ENCODE results near the gene DNAJC7. TPM values are rescaled to one million over a fixed set of nuclear protein-coding genes. Genes with fewer than 3 reads are reported as not detected.
A peak's percentile ranks its signal among the peaks of the same experiment; 100 is the strongest.
"Not testable (repeated sequence)": the region's sequence is repeated elsewhere in the genome, so short reads cannot be mapped to it uniquely, and the experiment has no call there.

The DNAJC7 gene
- total RNA-seq, 2 experiments from 2014 or later: 74.5 to 76.3 TPM

GRCh38 chr17:42019509-42020404, 2.5 kb upstream of the DNAJC7 start, which contains the start of gene NKIRAS2:
Gene NKIRAS2, plus strand, starts transcription at chr17:42020090. Its CDS starts 1,488 bp downstream, at chr17:42021578.
- intact Hi-C loops (cut with micrococcal nuclease): loop anchor here (5.0 kb wide), 2 partner anchors 102 to 293 kb away; partner anchors contain the start of gene ACLY
- Mint-ChIP-seq H3K4me3 (peak within 1 kb of the TSS; percentile 91), H3K9me3 (no peaks in the 10 kb centered on the region), H3K27ac (peak within 1 kb of the TSS; percentile 78), H3K27me3 (ENCODE audit: low read depth) (no peaks in the 10 kb centered on the region), H3K36me3 (ENCODE audit: low read depth) (peaks cover 24% of the 10 kb centered on the region), H3K4me1 (ENCODE audit: low read depth) (peaks cover 58% of the 10 kb centered on the region)
- peak; percentile 96 for DNase-seq
- CTCF ChIA-PET: interaction anchor here (0.9 to 12.7 kb wide), 15 partner anchors 8 to 98 kb away, joined by 3 to 117 read pairs (median 3); partner anchors contain the start of genes CNP, DHX58 and ZNF385C

GRCh38 chr17:42018988-42019387, 1.7 kb upstream of the DNAJC7 start:
- H3K9me3 Mint-ChIP-seq: no peaks in the 10 kb centered on the region
- H3K27me3 Mint-ChIP-seq (ENCODE audit: low read depth): no peaks in the 10 kb centered on the region
- peaks cover 20% of the 10 kb centered on the region for H3K36me3 Mint-ChIP-seq (ENCODE audit: low read depth)
- intact Hi-C loops (cut with micrococcal nuclease): loop anchor here (5.0 kb wide), 2 partner anchors 102 to 293 kb away; partner anchors contain the start of gene ACLY
- peaks cover 53% of the 10 kb centered on the region for H3K4me1 Mint-ChIP-seq (ENCODE audit: low read depth)
- H3K4me3 Mint-ChIP-seq: peak overlapping the region; percentile 91
- CTCF ChIA-PET: interaction anchor here (1.0 to 12.7 kb wide), 4 partner anchors 14 to 387 kb away, joined by 3 to 117 read pairs (median 3); partner anchors contain the start of gene CNP
- no peak overlapping the region for H3K27ac Mint-ChIP-seq
- DNase-seq: no peak

DNA sequence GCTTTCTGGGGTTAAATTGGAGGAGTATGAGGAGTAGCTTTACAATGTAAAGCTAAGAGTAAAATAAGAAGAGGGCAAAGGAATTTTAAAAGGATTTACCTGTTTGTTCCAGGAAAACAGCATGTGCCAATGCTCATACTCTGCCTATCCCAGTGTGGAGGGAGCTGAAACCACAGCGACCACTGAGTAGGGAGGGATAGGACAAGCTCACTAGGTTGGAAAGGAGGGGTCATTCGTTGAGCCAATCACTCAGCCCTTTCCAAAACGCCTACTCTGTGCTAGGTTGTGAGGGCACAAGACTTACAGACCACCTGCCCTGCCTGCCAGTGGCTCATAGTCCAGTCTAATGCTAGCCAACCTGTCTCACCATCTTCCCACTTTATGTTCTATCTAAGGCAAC, 1.1 kb upstream of the DNAJC7 start:
- Mint-ChIP-seq H3K4me3 (peak overlapping the region; percentile 91), H3K27ac (peak overlapping the region; percentile 96), H3K36me3 (ENCODE audit: low read depth) (peaks cover 17% of the 10 kb centered on the region), H3K9me3 (no peaks in the 10 kb centered on the region), H3K27me3 (ENCODE audit: low read depth) (no peaks in the 10 kb centered on the region), H3K4me1 (ENCODE audit: low read depth) (peaks cover 55% of the 10 kb centered on the region)
- DNase-seq: no peak
- CTCF ChIA-PET: interaction anchor here (0.6 to 12.7 kb wide), 16 partner anchors 8 to 581 kb away, joined by 3 to 117 read pairs (median 4); partner anchors contain the start of genes CNP, KCNH4 and ODAD4
- intact Hi-C loops (cut with micrococcal nuclease): loop anchor here (5.0 kb wide), 2 partner anchors 101 to 294 kb away; partner anchors contain the start of gene ACLY

GRCh38 chr17:42017866-42018200, 594 bp upstream of the DNAJC7 start:
- H3K4me3 Mint-ChIP-seq: peak overlapping the region; percentile 91
- DNase-seq: peak; percentile 60
- peaks cover 17% of the 10 kb centered on the region for H3K36me3 Mint-ChIP-seq (ENCODE audit: low read depth)
- peak overlapping the region; percentile 96 for H3K27ac Mint-ChIP-seq
- intact Hi-C loops (cut with micrococcal nuclease): loop anchor here (1.0 to 5.0 kb wide), 6 partner anchors 31 to 294 kb away; partner anchors contain the start of genes ACLY, CNP, DHX58 and KLHL11
- H3K9me3 Mint-ChIP-seq: no peaks in the 10 kb centered on the region
- no peaks in the 10 kb centered on the region for H3K27me3 Mint-ChIP-seq (ENCODE audit: low read depth)
- H3K4me1 Mint-ChIP-seq (ENCODE audit: low read depth): peaks cover 60% of the 10 kb centered on the region
- CTCF ChIA-PET: interaction anchor here (0.5 to 12.7 kb wide), 15 partner anchors 8 to 561 kb away, joined by 3 to 117 read pairs (median 4); partner anchors contain the start of genes CNP and ODAD4

- Mint-ChIP-seq H3K4me3 (peak overlapping the region; percentile 91), H3K9me3 (no peaks in the 10 kb centered on the region), H3K36me3 (ENCODE audit: low read depth) (peaks cover 15% of the 10 kb centered on the region), H3K4me1 (ENCODE audit: low read depth) (peaks cover 68% of the 10 kb centered on the region), H3K27me3 (ENCODE audit: low read depth) (no peaks in the 10 kb centered on the region), H3K27ac (peak overlapping the region; percentile 96)
- intact Hi-C loops (cut with micrococcal nuclease): loop anchor here (2.0 to 5.0 kb wide), 3 partner anchors 30 to 296 kb away; partner anchors contain the start of gene ACLY
- peak; percentile 17 for DNase-seq
- CTCF ChIA-PET: interaction anchor here (0.7 to 12.7 kb wide), 3 partner anchors 10 to 52 kb away, joined by 3 to 117 read pairs (median 13); partner anchors contain the start of gene CNP
Measured at GRCh38 chr17:42016411-42016831, 818 bp downstream of the DNAJC7 start.

DNA sequence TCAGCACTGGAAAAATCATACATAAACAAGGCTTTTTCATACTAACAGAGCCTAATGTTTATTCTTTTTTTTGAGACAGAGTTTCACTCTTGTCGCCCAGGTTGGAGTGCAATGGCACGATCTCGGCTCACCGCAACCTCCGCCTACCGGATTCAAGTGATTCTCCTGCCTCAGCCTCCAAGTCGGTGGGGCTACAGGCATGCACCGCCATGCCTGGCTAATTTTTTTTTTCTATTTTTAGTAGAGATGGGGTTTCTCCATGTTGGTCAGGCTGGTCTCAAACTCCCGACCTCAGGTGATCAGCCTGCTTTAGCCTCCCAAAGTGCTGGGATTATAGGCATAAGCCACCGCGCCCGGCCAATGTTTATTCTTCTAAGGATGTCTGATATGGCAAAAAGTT, 3.5 kb downstream of the DNAJC7 start:
- peaks cover 20% of the 10 kb centered on the region for H3K36me3 Mint-ChIP-seq (ENCODE audit: low read depth)
- H3K27ac Mint-ChIP-seq; H3K4me3 Mint-ChIP-seq; intact Hi-C loops (cut with micrococcal nuclease); H3K27me3 Mint-ChIP-seq (ENCODE audit: low read depth); DNase-seq; H3K9me3 Mint-ChIP-seq: not testable (repeated sequence)
- peaks cover 70% of the 10 kb centered on the region for H3K4me1 Mint-ChIP-seq (ENCODE audit: low read depth)
- CTCF ChIA-PET: interaction anchor here (1.7 kb wide), 1 partner anchor 12 kb away, joined by 4 read pairs; no protein-coding TSS in a partner anchor

DNA sequence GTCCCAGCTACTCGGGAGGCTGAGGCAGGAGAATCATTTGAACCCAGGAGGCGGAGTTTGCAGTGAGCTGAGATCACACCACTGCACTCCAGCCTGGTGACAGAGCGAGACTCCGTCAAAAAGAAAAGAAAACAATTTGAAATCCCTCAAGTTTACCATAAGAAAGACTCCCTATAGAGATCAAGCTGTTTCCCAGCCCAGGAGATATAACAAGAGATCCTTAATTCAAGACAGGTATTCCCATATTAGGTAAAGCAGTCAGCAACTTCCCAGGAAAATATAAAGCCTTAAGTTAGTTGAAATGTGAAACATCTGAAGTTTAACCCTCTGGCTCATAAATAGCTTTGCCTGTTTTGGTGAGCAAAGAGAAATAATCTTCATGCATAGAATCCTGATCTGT, 4.9 kb downstream of the DNAJC7 start:
- DNase-seq; H3K27me3 Mint-ChIP-seq (ENCODE audit: low read depth); H3K27ac Mint-ChIP-seq; intact Hi-C loops (cut with micrococcal nuclease); H3K9me3 Mint-ChIP-seq; H3K4me3 Mint-ChIP-seq: not testable (repeated sequence)
- peaks cover 20% of the 10 kb centered on the region for H3K36me3 Mint-ChIP-seq (ENCODE audit: low read depth)
- peaks cover 61% of the 10 kb centered on the region for H3K4me1 Mint-ChIP-seq (ENCODE audit: low read depth)
- CTCF ChIA-PET: interaction anchor here (0.9 to 1.7 kb wide), 3 partner anchors 8 to 49 kb away, joined by 3 to 4 read pairs (median 3); partner anchors contain the start of gene NKIRAS2

DNA sequence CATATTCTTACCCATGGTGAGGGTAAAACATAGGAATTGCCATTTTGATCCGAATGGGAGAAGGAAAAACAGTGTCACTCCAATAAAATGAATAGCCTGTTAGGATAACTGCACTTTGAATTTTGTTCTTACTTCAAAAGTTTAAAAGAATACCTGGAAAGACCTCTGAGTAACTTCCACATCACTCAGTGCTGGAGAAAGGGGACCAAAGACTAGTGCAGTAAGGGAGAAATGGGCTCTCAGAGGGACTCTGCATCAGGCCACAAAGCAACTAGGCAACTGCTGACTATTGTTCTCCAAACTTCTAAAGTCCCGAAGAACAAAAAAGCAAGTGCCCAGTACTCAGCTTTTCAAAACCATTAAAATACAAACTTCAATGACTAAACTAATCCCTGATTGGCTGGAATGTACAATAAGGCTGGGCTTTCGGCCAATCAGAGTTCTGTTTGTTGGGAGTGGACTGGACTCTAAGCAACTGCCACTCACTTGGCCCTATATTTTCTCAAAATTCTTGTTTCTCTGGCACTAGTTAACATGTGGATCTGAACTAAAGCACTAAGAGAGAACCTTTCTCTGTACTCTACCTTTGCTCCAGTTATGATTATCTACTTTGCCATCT, 6.2 kb downstream of the DNAJC7 start:
- CTCF ChIA-PET: interaction anchor here (1.1 kb wide), 1 partner anchor 9 kb away, joined by 3 read pairs; the partner anchor contains the start of gene NKIRAS2
- H3K27me3 Mint-ChIP-seq (ENCODE audit: low read depth): no peaks in the 10 kb centered on the region
- H3K4me1 Mint-ChIP-seq (ENCODE audit: low read depth): peaks cover 61% of the 10 kb centered on the region
- H3K27ac Mint-ChIP-seq: no peak overlapping the region
- intact Hi-C loops (cut with micrococcal nuclease): no loop called here
- H3K36me3 Mint-ChIP-seq (ENCODE audit: low read depth): peaks cover 16% of the 10 kb centered on the region
- H3K9me3 Mint-ChIP-seq: no peaks in the 10 kb centered on the region
- H3K4me3 Mint-ChIP-seq: no peak overlapping the region
- DNase-seq: peak; percentile 16

- peaks cover 57% of the 10 kb centered on the region for H3K4me1 Mint-ChIP-seq (ENCODE audit: low read depth)
- DNase-seq; H3K27ac Mint-ChIP-seq; CTCF ChIA-PET; H3K9me3 Mint-ChIP-seq; intact Hi-C loops (cut with micrococcal nuclease); H3K4me3 Mint-ChIP-seq; H3K27me3 Mint-ChIP-seq (ENCODE audit: low read depth): not testable (repeated sequence)
- H3K36me3 Mint-ChIP-seq (ENCODE audit: low read depth): peaks cover 14% of the 10 kb centered on the region
Measured at GRCh38 chr17:42010266-42010680, 7.0 kb downstream of the DNAJC7 start.

- Mint-ChIP-seq H3K27ac (peak overlapping the region; percentile 66), H3K9me3 (no peaks in the 10 kb centered on the region), H3K36me3 (ENCODE audit: low read depth) (peaks cover 10% of the 10 kb centered on the region), H3K27me3 (ENCODE audit: low read depth) (no peaks in the 10 kb centered on the region), H3K4me3 (no peak overlapping the region), H3K4me1 (ENCODE audit: low read depth) (peaks cover 59% of the 10 kb centered on the region)
- DNase-seq: peak; percentile 25
- CTCF ChIA-PET: interaction anchor here (1.1 kb wide), 1 partner anchor 46 kb away, joined by 3 read pairs; no protein-coding TSS in a partner anchor
- intact Hi-C loops (cut with micrococcal nuclease): no loop called here
Measured at GRCh38 chr17:42009170-42009569, 8.1 kb downstream of the DNAJC7 start.

DNA sequence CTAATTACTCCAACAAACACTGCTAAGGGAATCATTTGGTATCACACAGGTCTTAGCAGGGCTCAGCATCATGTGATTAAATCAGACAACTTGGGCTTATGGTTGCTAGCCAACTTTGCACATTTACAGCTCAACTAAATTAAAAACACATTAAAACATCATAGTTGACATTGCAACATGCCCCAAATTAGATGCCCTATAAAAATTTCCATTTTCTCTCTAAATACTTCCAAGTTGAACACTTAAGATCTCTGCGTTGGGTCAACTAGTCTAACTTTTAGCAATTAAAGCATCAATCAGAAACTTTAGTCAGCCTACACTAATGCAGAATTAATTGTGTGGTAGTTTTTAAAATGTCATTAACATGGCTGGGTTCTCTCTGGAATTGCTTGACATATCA, 12.1 kb downstream of the DNAJC7 start:
- intact Hi-C loops (cut with micrococcal nuclease): no loop called here
- H3K27ac Mint-ChIP-seq: no peak overlapping the region
- CTCF ChIA-PET: interaction anchor here (0.8 to 2.3 kb wide), 4 partner anchors 12 to 42 kb away, joined by 3 to 11 read pairs (median 6); partner anchors contain the start of genes DNAJC7 and NKIRAS2
- no peaks in the 10 kb centered on the region for H3K27me3 Mint-ChIP-seq (ENCODE audit: low read depth)
- H3K4me1 Mint-ChIP-seq (ENCODE audit: low read depth): peaks cover 40% of the 10 kb centered on the region
- H3K36me3 Mint-ChIP-seq (ENCODE audit: low read depth): peaks cover 13% of the 10 kb centered on the region
- DNase-seq: no peak
- H3K4me3 Mint-ChIP-seq: no peak overlapping the region
- no peaks in the 10 kb centered on the region for H3K9me3 Mint-ChIP-seq

Measured in activated naive CD4-positive, alpha-beta T cell treated with anti-CD3 and anti-CD28 coated beads for 36 hours (primary cell).